K562 (cell line): ENCODE measurements around the gene ATG7. TPM values are rescaled to one million over a fixed set of nuclear protein-coding genes. Genes with fewer than 3 reads are reported as not detected.
A peak's percentile ranks its signal among the peaks of the same experiment; 100 is the strongest.

ENCODE experiments used
- CREB5 ChIP-seq: fragments of 250-450 bp; sonication (Bioruptor Pico); IDR thresholded peaks from 2 replicates; pipeline ENCODE4 v1.5.0; 2020; ENCODE audit warnings: mild to moderate bottlenecking
- GMEB1 ChIP-seq: fragments of 250-450 bp; sonication (Bioruptor Pico); IDR thresholded peaks from 2 replicates; pipeline ENCODE4 v1.4.0; 2020; ENCODE audit warnings: mild to moderate bottlenecking
- HMGXB4 ChIP-seq: sonication (generic); formaldehyde crosslinking; IDR thresholded peaks from 2 replicates; pipeline ENCODE4 v1.8.1; 2023; ENCODE audit warnings: mild to moderate bottlenecking, missing genetic modification reagents
- IFI16 ChIP-seq: fragments of 250-450 bp; sonication (Bioruptor Pico); IDR thresholded peaks from 2 replicates; pipeline ENCODE4 v2.1.2; 2022; ENCODE audit warnings: mild to moderate bottlenecking, inconsistent platforms
- TFE3 ChIP-seq: fragments of 450-650 bp; formaldehyde crosslinking; IDR thresholded peaks from 2 replicates; pipeline ENCODE4 v1.4.0; 2020; ENCODE audit warnings: mild to moderate bottlenecking, mixed read lengths
- USF1 ChIP-seq: sonication (generic); formaldehyde crosslinking; IDR thresholded peaks from 2 replicates; pipeline ENCODE4 v1.9.0; 2022; ENCODE audit warnings: mild to moderate bottlenecking, missing genetic modification reagents
- USF2 ChIP-seq: sonication (generic); formaldehyde crosslinking; IDR thresholded peaks from 2 replicates; pipeline ENCODE4 v1.5.0; 2020; ENCODE audit warnings: missing genetic modification reagents
- ZBTB11 ChIP-seq, 3 experiments: fragments of 200-800 bp in 1 of 3; fragments of 250-450 bp in 1 of 3; fragments of 450-650 bp in 1 of 3; sonication (Bioruptor Pico) in 1 of 3; sonication (Bioruptor generic) in 1 of 3; formaldehyde crosslinking in 1 of 3; IDR thresholded peaks; 2 replicates each; pipeline versions ENCODE4 v1.6.1 to v1.8.0; 2016 to 2022; ENCODE audit warnings: mild to moderate bottlenecking in 2 of 3, missing genetic modification characterization in 2 of 3, missing compliant biosample characterization in 1 of 3, moderate library complexity in 1 of 3
- ZC3H11A ChIP-seq: IDR thresholded peaks from 2 replicates; pipeline ENCODE4 v1.6.1; 2012; ENCODE audit warnings: low read depth, low read length, improper control_type of control experiment
- ZFPM2 ChIP-seq: fragments of 250-450 bp; sonication (Bioruptor Pico); IDR thresholded peaks from 2 replicates; pipeline ENCODE4 v1.5.1; 2022; ENCODE audit warnings: mild to moderate bottlenecking
- ZNF696 ChIP-seq: fragments of 250-450 bp; sonication (Bioruptor Pico); conservative IDR thresholded peaks from 2 replicates; pipeline ENCODE4 v1.4.0; 2020; ENCODE audit warnings: mild to moderate bottlenecking, moderate library complexity
- ZSCAN32 ChIP-seq: fragments of 450-650 bp; formaldehyde crosslinking; IDR thresholded peaks from 2 replicates; pipeline ENCODE4 v1.4.0; 2020; ENCODE audit warnings: mild to moderate bottlenecking, moderate library complexity
- polyA plus RNA-seq, 8 experiments: library from polyadenylated mRNA; depleted of rRNA in 4 of 8; stranded (reverse) in 5 of 8; unstranded in 3 of 8; fragments of >200 nt; fragmentation: Nextera tagmentation in 2 of 8; fragmentation: Illumina TruSeq in 1 of 8; extraction: Ambion mirVana in 2 of 8; extraction: Trizol in 1 of 8; gene quantifications; 2 replicates each; pipeline versions ENCODE4 v1.2.1 to v1.2.3, GENCODE V29; 2011 to 2014; ENCODE audit warnings: inconsistent platforms in 1 of 8, missing spikeins in 1 of 8
- total RNA-seq, 7 experiments: library from RNA; depleted of rRNA in 6 of 7; stranded (reverse); fragments of >200 nt in 6 of 7; fragmentation: Illumina TruSeq in 2 of 7; extraction: Trizol in 2 of 7; gene quantifications; 2 replicates each; pipeline versions ENCODE4 v1.2.1 to v1.2.3, GENCODE V29; 2011 to 2021; ENCODE audit warnings: low replicate concordance in 1 of 7

Gene ATG7
- total and polyA plus RNA-seq, 9 of the 15 experiments (the other 6 are each of a cell fraction or from before 2014, with no cell fraction given): 18.3 to 45.3 (median 33.6) TPM

GRCh38 chr3:11578169-11578568 is 306.0 kb downstream of the ATG7 start (continued):
- TF ChIP-seq ZNF696 (CRISPR knock-in tag) (no peak), ZSCAN32 (no peak), ZBTB11 (CRISPR knock-in tag; IDR thresholded peaks at IDR 0.05) (no peak), ZFPM2 (CRISPR knock-in tag) (no peak), TFE3 (CRISPR knock-in tag) (peak; percentile 31; the same call in 1 of the 2 replicates), CREB5 (CRISPR knock-in tag) (no peak), GMEB1 (CRISPR knock-in tag) (no peak), USF1 (CRISPR knock-in tag) (peak; percentile 70), ZC3H11A (no peak), USF2 (CRISPR knock-in tag) (peak; percentile 49), HMGXB4 (no peak), IFI16 (no peak)
